Endothelial cell of umbilical vein (primary cell): ENCODE data around the gene TRPM1. TPM values are rescaled to one million over a fixed set of nuclear protein-coding genes. Genes with fewer than 3 reads are reported as not detected.

Source experiments
- BruUV-seq: library from RNA; stranded (reverse); fragments of 400-500 nt; replicated peaks from 2 replicates; lab custom pipeline; 2021; lab: Mats Ljungman, UMichigan
- CTCF ChIA-PET: fragments of 300-600, 350-600 bp; sonication (Branson Sonifier 250); formaldehyde crosslinking; loops from one replicate; lab custom pipeline; 2021; ENCODE audit warnings: antibody characterized with exemption, inconsistent platforms; lab: Charles Lee
- POLR2A ChIA-PET: fragments of 300-600, 350-600 bp; sonication (Branson Sonifier 250); formaldehyde crosslinking; loops from one replicate; lab custom pipeline; 2021; ENCODE audit warnings: antibody characterized with exemption, inconsistent platforms; lab: Charles Lee
- DNase-seq: peaks from one replicate; pipeline ENCODE4 v3.0.0-alpha.2; 2011; ENCODE audit warnings: low read depth, low spot score
- FAIRE-seq: peaks from 2 replicates; lab custom pipeline; 2011; peaks lifted over from hg19 to GRCh38; lab: Jason Lieb, UNC
- H2AFZ ChIP-seq: 2 replicates; pipeline ENCODE4 v1.6.0; 2012; ENCODE audit warnings: low read depth, low read length, control low read depth, inconsistent platforms
- H3K27ac ChIP-seq: 2 replicates; pipeline ENCODE4 v1.5.1; 2011; ENCODE audit warnings: low read depth, mild to moderate bottlenecking, control low read depth, low read length, moderate library complexity; ENCODE audit not compliant: insufficient read depth
- H3K27me3 ChIP-seq, 2 experiments: 2 replicates each; pipeline versions ENCODE4 v1.6.0 to v1.6.1; 2011; ENCODE audit warnings: low read length in 2 of 2, mixed read lengths in 1 of 2; ENCODE audit not compliant: control insufficient read depth in 2 of 2, insufficient read depth in 2 of 2
- H3K36me3 ChIP-seq, 2 experiments: 2 replicates in 1 of 2; 3 replicates in 1 of 2; pipeline ENCODE4 v1.5.1; 2011; ENCODE audit warnings: low read length in 2 of 2, mild to moderate bottlenecking in 1 of 2, moderate library complexity in 1 of 2; ENCODE audit not compliant: control insufficient read depth in 2 of 2, insufficient read depth in 2 of 2; ENCODE audit errors: extremely low read depth in 1 of 2
- H3K4me1 ChIP-seq: 3 replicates; pipeline ENCODE4 v1.5.1; 2011; ENCODE audit warnings: mild to moderate bottlenecking, low read length; ENCODE audit not compliant: control insufficient read depth, insufficient read depth; ENCODE audit errors: extremely low read depth
- H3K4me2 ChIP-seq: 2 replicates; pipeline ENCODE4 v1.6.1; 2011; ENCODE audit warnings: low read length, control low read depth, mixed read lengths; ENCODE audit not compliant: insufficient read depth
- H3K4me3 ChIP-seq, 3 experiments: fragments of 200-600 bp in 1 of 3; sonication (generic), shearing (Covaris generic) in 1 of 3; replicated peaks in 1 of 3; 2 replicates each; pipeline ENCODE4 v1.5.1; 2011 to 2016; ENCODE audit warnings: control low read depth in 3 of 3, low read length in 3 of 3, mild to moderate bottlenecking in 2 of 3, inconsistent platforms in 1 of 3, low read depth in 1 of 3, moderate library complexity in 1 of 3; ENCODE audit not compliant: insufficient read depth in 1 of 3
- H3K79me2 ChIP-seq: 2 replicates; pipeline ENCODE4 v1.6.0; 2012; ENCODE audit warnings: low read length, inconsistent platforms; ENCODE audit not compliant: control insufficient read depth, insufficient read depth
- H3K9ac ChIP-seq: replicated peaks from 2 replicates; pipeline ENCODE3; 2011; ENCODE audit warnings: low read length, control low read depth; ENCODE audit not compliant: insufficient read depth; ENCODE audit errors: extremely low read depth
- H3K9me1 ChIP-seq: replicated peaks from 3 replicates; pipeline ENCODE4 v1.6.0; 2011; ENCODE audit warnings: mild to moderate bottlenecking, low read length; ENCODE audit not compliant: control insufficient read depth, insufficient read depth; ENCODE audit errors: extremely low read depth
- H3K9me3 ChIP-seq: replicated peaks from 2 replicates; pipeline ENCODE4 v1.5.1; 2012; ENCODE audit warnings: low read length, inconsistent platforms; ENCODE audit not compliant: control insufficient read depth, insufficient read depth
- H4K20me1 ChIP-seq: replicated peaks from 2 replicates; pipeline ENCODE3; 2011; ENCODE audit warnings: mild to moderate bottlenecking, low read length; ENCODE audit not compliant: control insufficient read depth, insufficient read depth; ENCODE audit errors: extremely low read depth
- CTCF ChIP-seq, 2 donors: IDR thresholded peaks; 1 replicate in 1 of 2; 2 replicates in 1 of 2; pipeline ENCODE4 v1.5.1; 2011; ENCODE audit warnings: low read length in 2 of 2, mild to moderate bottlenecking in 2 of 2, moderate library complexity in 2 of 2, control low read depth in 1 of 2, inconsistent platforms in 1 of 2, low read depth in 1 of 2; ENCODE audit not compliant: insufficient read depth in 1 of 2; ENCODE audit errors: extremely low read depth in 1 of 2
- EZH2 ChIP-seq: IDR thresholded peaks from 2 replicates; pipeline ENCODE4 v1.6.1; 2012; ENCODE audit warnings: borderline replicate concordance, low read depth, mild to moderate bottlenecking, moderate library complexity, low read length, inconsistent platforms; ENCODE audit not compliant: severe bottlenecking
- FOS ChIP-seq: IDR thresholded peaks from 2 replicates; pipeline ENCODE4 v1.6.1; 2011; ENCODE audit warnings: mild to moderate bottlenecking, low read length, moderate library complexity, borderline replicate concordance; ENCODE audit not compliant: insufficient read depth
- GATA2 ChIP-seq: IDR thresholded peaks from 2 replicates; pipeline ENCODE4 v1.7.0; 2011; ENCODE audit warnings: low read depth, mild to moderate bottlenecking, moderate library complexity, mixed read lengths, low read length; ENCODE audit not compliant: insufficient read length, insufficient read depth
- JUN ChIP-seq: IDR thresholded peaks from 2 replicates; pipeline ENCODE4 v1.6.1; 2011; ENCODE audit warnings: borderline replicate concordance, low read depth; ENCODE audit not compliant: insufficient read length, insufficient read depth
- MAX ChIP-seq: IDR thresholded peaks from 2 replicates; pipeline ENCODE4 v1.6.1; 2011; ENCODE audit not compliant: insufficient read depth, insufficient read length
- MYC ChIP-seq: IDR thresholded peaks from one replicate; pipeline ENCODE4 v1.6.1; 2011; ENCODE audit warnings: mild to moderate bottlenecking, low read depth, low read length
- POLR2A ChIP-seq: IDR thresholded peaks from 2 replicates; pipeline ENCODE4 v1.6.1; 2012; ENCODE audit warnings: low read depth, mild to moderate bottlenecking, control low read depth, low read length
- POLR2AphosphoS5 ChIP-seq: IDR thresholded peaks from 2 replicates; pipeline ENCODE4 v1.6.1; 2012; ENCODE audit warnings: low read depth, mild to moderate bottlenecking, control low read depth, low read length, moderate library complexity; ENCODE audit not compliant: insufficient read depth
- dilution Hi-C: fragments of 300-500 bp; cut with MboI; formaldehyde crosslinking; loops from one replicate; pipeline ENCODE4 v1.15.0; 2019; ENCODE audit warnings: low sequenced_read_pairs; ENCODE audit not compliant: extremely low pct_ligation_motif_present
- intact Hi-C: fragments of 100-400 bp; cut with micrococcal nuclease; formaldehyde crosslinking; loops from one replicate; pipeline ENCODE4 v1.10.0; 2022
- polyA plus RNA-seq, 4 experiments: library from polyadenylated mRNA; depleted of rRNA in 3 of 4; stranded (reverse) in 3 of 4; unstranded in 1 of 4; fragments of >200 nt; gene quantifications; 2 replicates each; pipeline versions ENCODE4 v1.2.1 to v1.2.3, GENCODE V29; 2011 to 2012; ENCODE audit warnings: missing spikeins in 1 of 4
- total RNA-seq: library from RNA; stranded (reverse); gene quantifications from 2 replicates; pipeline ENCODE4 v1.2.3, GENCODE V29; 2021

The TRPM1 gene
- total and polyA plus RNA-seq, 2 donors (not counting 3 experiments of a cell fraction or from before 2014, with no cell fraction given) = 0.19 TPM; not detected in 1

GRCh38 chr15:31037731-31038477 lies 63.6 kb downstream of the TRPM1 start:
- dilution Hi-C loops = no loop called here
- no peak overlapping the region for H3K27ac ChIP-seq
- CTCF ChIA-PET = no interaction called here
- H3K4me3 ChIP-seq = no peak overlapping the region
- H3K4me2 ChIP-seq = no peak overlapping the region
- no TSS peak for BruUV-seq
- H3K4me1 ChIP-seq = peaks cover 16% of the 10 kb centered on the region
- no peaks in the 10 kb centered on the region for H3K36me3 ChIP-seq
- DNase-seq (no peak), FAIRE-seq (no peak)
- no peak overlapping the region for H3K9ac ChIP-seq
- H3K9me3 ChIP-seq = no peaks in the 10 kb centered on the region
- TF ChIP-seq JUN (no peak), MAX (no peak), FOS (no peak), GATA2 (no peak), MYC (no peak), EZH2 (no peak), POLR2A (no peak), CTCF (IDR thresholded peaks at IDR 0.05; ENCODE audit: extremely low read depth in 1 of 2, insufficient read depth in 1 of 2, low read depth in 1 of 2, low read length in 2 of 2) (no peak), POLR2AphosphoS5 (no peak)
- no peaks in the 10 kb centered on the region for H3K9me1 ChIP-seq
- POLR2A ChIA-PET = no interaction called here
- H4K20me1 ChIP-seq = no peaks in the 10 kb centered on the region
- no peak overlapping the region for H2AFZ ChIP-seq
- intact Hi-C loops = no loop called here
- no peaks in the 10 kb centered on the region for H3K79me2 ChIP-seq
- no peaks in the 10 kb centered on the region for H3K27me3 ChIP-seq
